ENCODE data around the gene LAMTOR4.

- no peak for TF ChIP-seq EZH2 (IDR thresholded peaks at IDR 0.05; ENCODE audit: borderline replicate concordance, insufficient read depth, low read depth, low read length, poor library complexity, severe bottlenecking)
- no peak for TF ChIP-seq CTCF (IDR thresholded peaks at IDR 0.05)
Measured at GRCh38 chr7:100124301-100125230, 24.2 kb upstream of the LAMTOR4 start.
